Nephron (organoid): ENCODE measurements around the gene SIM2.
A peak's percentile ranks its signal among the peaks of the same experiment; 100 is the strongest.

Experiments used
- H3K27ac Mint-ChIP-seq, 3 experiments: 2 replicates each; pipeline ENCODE4 v1.8.0; 2020; ENCODE audit warnings: mixed read lengths in 3 of 3, mild to moderate bottlenecking in 2 of 3, moderate library complexity in 1 of 3
- H3K27me3 Mint-ChIP-seq: 2 replicates; pipeline ENCODE4 v1.8.0; 2021; ENCODE audit warnings: low read depth, mild to moderate bottlenecking, moderate library complexity, mixed read lengths
- H3K36me3 Mint-ChIP-seq: 2 replicates; pipeline ENCODE4 v1.8.0; 2020; ENCODE audit warnings: low read depth, mixed read lengths
- H3K4me1 Mint-ChIP-seq: 2 replicates; pipeline ENCODE4 v1.8.0; 2020; ENCODE audit warnings: mixed read lengths
- H3K4me3 Mint-ChIP-seq, 3 experiments: 2 replicates each; pipeline ENCODE4 v1.8.0; 2020; ENCODE audit warnings: mild to moderate bottlenecking in 3 of 3, mixed read lengths in 3 of 3, moderate library complexity in 2 of 3
- H3K9me3 Mint-ChIP-seq: 2 replicates; pipeline ENCODE4 v1.8.0; 2020; ENCODE audit warnings: mixed read lengths
- TF ChIP-seq, protein P1 (sequence below), 3 experiments: fragments of 200-600 bp; sonication (generic); IDR thresholded peaks; one replicate each; pipeline ENCODE4 v1.5.0; 2021; ENCODE audit warnings: antibody characterized with exemption in 3 of 3; ENCODE audit not compliant: unreplicated experiment in 3 of 3

Gene SIM2

DNA sequence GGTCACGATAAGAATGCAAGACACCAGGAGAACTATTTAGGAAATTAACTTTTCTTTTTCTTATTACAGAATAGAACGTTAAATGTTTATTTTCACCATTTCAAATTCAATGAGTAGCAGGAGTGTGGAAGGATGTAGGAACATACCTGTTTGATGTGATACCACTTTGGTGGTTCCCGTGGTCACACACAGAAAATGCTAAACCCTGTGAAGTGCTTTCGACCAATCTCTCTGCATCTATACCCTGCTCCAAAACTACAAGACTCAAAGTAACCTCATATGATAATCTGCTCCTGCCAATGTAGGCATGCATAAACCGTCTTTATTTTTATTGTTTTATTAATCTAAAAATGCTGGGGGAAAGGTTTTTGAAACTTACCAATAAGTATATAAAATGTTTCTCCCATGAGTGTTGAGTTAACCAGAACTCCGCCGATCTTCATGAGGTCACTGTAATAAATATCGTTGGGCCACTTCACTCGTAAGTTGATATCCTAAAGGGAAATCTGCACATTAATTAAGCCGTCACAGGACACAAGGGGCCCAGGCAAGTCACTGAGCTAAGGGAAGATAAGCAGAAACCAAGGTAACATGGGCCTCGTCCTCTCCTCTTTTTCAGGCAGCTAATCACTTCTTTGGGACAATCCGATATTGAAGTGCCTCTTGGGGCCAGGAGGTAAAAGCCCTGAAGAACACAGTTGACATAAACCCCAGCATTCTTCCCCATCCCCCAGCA is 60.6 kb downstream of the SIM2 start:
- TF ChIP-seq, protein P1, sequence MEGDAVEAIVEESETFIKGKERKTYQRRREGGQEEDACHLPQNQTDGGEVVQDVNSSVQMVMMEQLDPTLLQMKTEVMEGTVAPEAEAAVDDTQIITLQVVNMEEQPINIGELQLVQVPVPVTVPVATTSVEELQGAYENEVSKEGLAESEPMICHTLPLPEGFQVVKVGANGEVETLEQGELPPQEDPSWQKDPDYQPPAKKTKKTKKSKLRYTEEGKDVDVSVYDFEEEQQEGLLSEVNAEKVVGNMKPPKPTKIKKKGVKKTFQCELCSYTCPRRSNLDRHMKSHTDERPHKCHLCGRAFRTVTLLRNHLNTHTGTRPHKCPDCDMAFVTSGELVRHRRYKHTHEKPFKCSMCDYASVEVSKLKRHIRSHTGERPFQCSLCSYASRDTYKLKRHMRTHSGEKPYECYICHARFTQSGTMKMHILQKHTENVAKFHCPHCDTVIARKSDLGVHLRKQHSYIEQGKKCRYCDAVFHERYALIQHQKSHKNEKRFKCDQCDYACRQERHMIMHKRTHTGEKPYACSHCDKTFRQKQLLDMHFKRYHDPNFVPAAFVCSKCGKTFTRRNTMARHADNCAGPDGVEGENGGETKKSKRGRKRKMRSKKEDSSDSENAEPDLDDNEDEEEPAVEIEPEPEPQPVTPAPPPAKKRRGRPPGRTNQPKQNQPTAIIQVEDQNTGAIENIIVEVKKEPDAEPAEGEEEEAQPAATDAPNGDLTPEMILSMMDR (IDR thresholded peaks at IDR 0.05; ENCODE audit: unreplicated experiment in 3 of 3), result no peak
- H3K4me1 Mint-ChIP-seq, result peaks cover 19% of the 10 kb centered on the region
- peaks cover 12% of the 10 kb centered on the region for H3K36me3 Mint-ChIP-seq
- peaks cover 23% of the 10 kb centered on the region for H3K27me3 Mint-ChIP-seq
- H3K4me3 Mint-ChIP-seq, result no peak overlapping the region
- H3K9me3 Mint-ChIP-seq, result no peaks in the 10 kb centered on the region
- peak overlapping the region in 1 of 3 experiments; percentile 28 for H3K27ac Mint-ChIP-seq

DNA sequence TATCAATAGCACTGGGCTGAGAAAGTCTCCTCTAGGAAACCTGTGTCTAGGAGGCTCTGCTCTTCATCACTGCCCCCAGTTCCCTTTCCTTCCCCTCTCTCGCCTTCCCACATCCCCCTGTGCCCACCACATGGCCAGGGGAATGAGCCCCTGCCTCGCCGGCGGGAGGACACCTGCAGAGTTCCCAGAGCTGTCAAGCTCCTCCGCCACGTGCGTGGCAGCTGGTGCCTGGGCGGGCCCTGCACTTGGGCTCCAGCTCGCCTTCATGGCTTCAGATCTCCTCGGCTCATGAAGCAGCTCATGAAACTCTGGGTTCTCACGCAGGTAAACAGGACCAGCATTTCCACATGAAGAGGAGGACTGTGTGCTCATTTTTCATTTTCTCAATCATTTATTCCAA is 62.8 kb downstream of the SIM2 start:
- peaks cover 19% of the 10 kb centered on the region for H3K4me1 Mint-ChIP-seq
- H3K27me3 Mint-ChIP-seq, result peaks cover 36% of the 10 kb centered on the region

DNA sequence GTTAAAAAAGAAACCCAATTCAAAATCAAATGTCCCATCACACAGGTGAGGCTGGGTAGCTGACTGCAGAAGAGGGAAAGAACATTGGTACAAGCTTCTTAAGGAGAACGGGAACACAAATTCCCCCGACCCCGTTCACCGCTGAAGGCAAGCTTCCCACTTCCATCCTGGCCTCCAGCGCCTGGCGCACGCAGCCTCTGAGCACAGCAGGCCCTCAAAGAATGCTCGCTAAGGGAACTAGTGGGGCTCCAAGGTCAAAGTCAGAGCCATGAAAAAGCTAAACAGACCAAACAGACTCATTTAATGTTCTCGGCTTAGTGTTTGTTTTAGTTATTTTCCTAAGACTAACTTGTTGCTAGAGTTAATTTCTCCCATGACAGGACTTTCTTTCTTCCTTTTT is 63.7 kb downstream of the SIM2 start:
- H3K4me1 Mint-ChIP-seq, result peaks cover 21% of the 10 kb centered on the region
- no peaks in the 10 kb centered on the region for H3K36me3 Mint-ChIP-seq
- TF ChIP-seq, protein P1 (IDR thresholded peaks at IDR 0.05; ENCODE audit: unreplicated experiment in 3 of 3), result no peak
- peaks cover 41% of the 10 kb centered on the region for H3K27me3 Mint-ChIP-seq
- peak overlapping the region in 2 of 3 experiments; percentile 11 to 38 for H3K27ac Mint-ChIP-seq
- H3K4me3 Mint-ChIP-seq, result no peak overlapping the region
- no peaks in the 10 kb centered on the region for H3K9me3 Mint-ChIP-seq

More for the DNA sequence above, 62.8 kb downstream of the SIM2 start:
- Mint-ChIP-seq H3K36me3 (peaks cover 2% of the 10 kb centered on the region), H3K9me3 (no peaks in the 10 kb centered on the region), H3K27ac (no peak overlapping the region), H3K4me3 (no peak overlapping the region)
- TF ChIP-seq, protein P1 (IDR thresholded peaks at IDR 0.05; ENCODE audit: unreplicated experiment in 3 of 3), result no peak

DNA sequence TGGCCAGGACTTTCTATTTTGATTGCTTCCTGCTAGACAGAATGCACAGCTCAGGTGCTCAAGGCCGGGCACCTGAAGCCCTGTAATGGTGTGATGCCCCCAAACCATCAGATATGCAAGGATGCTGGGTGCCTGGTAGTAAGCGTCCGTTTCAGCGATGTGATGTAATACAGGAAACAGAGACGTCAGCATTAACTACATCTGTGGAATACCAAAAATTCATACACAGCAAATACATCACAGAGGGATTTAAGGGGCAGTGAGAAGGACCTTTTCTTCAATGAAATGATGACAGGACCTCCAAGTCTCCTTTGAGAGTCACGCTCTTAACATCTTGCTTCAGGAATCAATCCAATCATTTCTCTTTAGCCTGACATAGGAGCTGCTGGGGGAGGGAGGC is 64.4 kb downstream of the SIM2 start:
- H3K36me3 Mint-ChIP-seq, result no peaks in the 10 kb centered on the region
- H3K27ac Mint-ChIP-seq, result no peak overlapping the region
- H3K9me3 Mint-ChIP-seq, result no peaks in the 10 kb centered on the region
- peaks cover 28% of the 10 kb centered on the region for H3K4me1 Mint-ChIP-seq
- peaks cover 42% of the 10 kb centered on the region for H3K27me3 Mint-ChIP-seq
- TF ChIP-seq, protein P1 (IDR thresholded peaks at IDR 0.05; ENCODE audit: unreplicated experiment in 3 of 3), result no peak
- no peak overlapping the region for H3K4me3 Mint-ChIP-seq

DNA sequence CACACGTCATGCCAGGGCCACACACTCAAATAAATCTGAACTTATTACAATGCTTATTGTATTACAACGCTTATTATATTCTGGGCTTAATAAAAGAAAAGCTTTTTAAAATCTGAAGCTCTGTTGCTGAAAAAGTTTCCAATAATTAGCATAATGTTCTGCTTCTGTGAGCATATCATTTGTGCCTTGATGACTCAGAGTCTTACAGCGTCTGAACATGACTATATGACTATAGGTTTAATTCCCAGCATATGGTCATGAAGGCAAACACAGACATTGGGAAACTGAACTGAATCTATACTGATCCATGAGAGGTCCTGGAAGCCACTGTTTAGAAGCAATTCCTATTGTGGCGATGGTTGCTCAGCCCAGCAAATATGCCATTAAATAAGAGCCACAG is 66.3 kb downstream of the SIM2 start:
- Mint-ChIP-seq H3K27me3 (peaks cover 40% of the 10 kb centered on the region), H3K9me3 (no peaks in the 10 kb centered on the region), H3K27ac (no peak overlapping the region), H3K4me3 (no peak overlapping the region), H3K4me1 (peaks cover 37% of the 10 kb centered on the region), H3K36me3 (no peaks in the 10 kb centered on the region)
- TF ChIP-seq, protein P1 (IDR thresholded peaks at IDR 0.05; ENCODE audit: unreplicated experiment in 3 of 3), result no peak

DNA sequence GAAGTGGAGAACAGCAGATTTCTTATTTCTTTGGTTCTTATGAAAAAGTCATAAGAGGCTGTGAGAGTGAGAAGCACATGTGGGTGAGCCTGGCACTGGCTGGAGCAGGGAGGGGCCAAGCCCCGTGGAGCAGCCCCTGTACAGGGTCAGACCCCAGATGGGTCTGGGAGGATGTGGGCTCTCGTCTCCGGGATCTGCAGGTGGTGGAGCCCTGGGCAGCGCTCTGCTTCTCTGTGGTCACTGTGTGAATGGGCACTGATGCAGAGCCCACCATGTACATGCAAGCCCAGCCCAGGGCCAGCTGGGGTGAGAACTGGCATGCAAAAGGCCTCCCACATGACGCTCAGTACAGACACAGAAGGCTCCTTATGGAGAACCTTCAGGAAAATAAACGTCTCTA is 67.6 kb downstream of the SIM2 start:
- TF ChIP-seq, protein P1 (IDR thresholded peaks at IDR 0.05; ENCODE audit: unreplicated experiment in 3 of 3), result no peak
- H3K4me3 Mint-ChIP-seq, result no peak overlapping the region
- H3K9me3 Mint-ChIP-seq, result no peaks in the 10 kb centered on the region
- H3K4me1 Mint-ChIP-seq, result peaks cover 37% of the 10 kb centered on the region
- H3K27me3 Mint-ChIP-seq, result peaks cover 40% of the 10 kb centered on the region
- H3K36me3 Mint-ChIP-seq, result no peaks in the 10 kb centered on the region
- peak overlapping the region in 1 of 3 experiments; percentile 42 for H3K27ac Mint-ChIP-seq
